HG02943 (cell line): ENCODE data around the gene COX7B2.

Experiments used
- ATAC-seq: cut with Tn5 transposase; IDR thresholded peaks from one replicate; pipeline ENCODE4 v1.9.1; 2021; ENCODE audit warnings: mild to moderate bottlenecking, low read depth, moderate library complexity; ENCODE audit not compliant: unreplicated experiment

COX7B2 gene

GRCh38 chr4:46894826-46895225, 14.2 kb downstream of the COX7B2 start:
- ATAC-seq, result no peak

- no peak for ATAC-seq
These were observed 19.0 kb downstream of the COX7B2 start for GRCh38 chr4:46890056-46890455.

GRCh38 chr4:46889410-46889809, 19.6 kb downstream of the COX7B2 start:
- ATAC-seq, result no peak

- ATAC-seq, result no peak
These were observed 22.3 kb downstream of the COX7B2 start for GRCh38 chr4:46886711-46887110.

GRCh38 chr4:46878641-46879040, 30.4 kb downstream of the COX7B2 start:
- no peak for ATAC-seq

GRCh38 chr4:46874811-46875210, 34.2 kb downstream of the COX7B2 start:
- no peak for ATAC-seq

GRCh38 chr4:46870411-46870810, 38.6 kb downstream of the COX7B2 start:
- no peak for ATAC-seq

GRCh38 chr4:46856333-46856732, 52.7 kb downstream of the COX7B2 start:
- ATAC-seq, result no peak

- ATAC-seq, result no peak
These were observed 56.2 kb downstream of the COX7B2 start for GRCh38 chr4:46852800-46853199.

- ATAC-seq, result no peak
These were observed 59.0 kb downstream of the COX7B2 start for GRCh38 chr4:46850026-46850425.

GRCh38 chr4:46844325-46844917, 64.6 kb downstream of the COX7B2 start:
- ATAC-seq, result no peak

- ATAC-seq, result no peak
These were observed 69.9 kb downstream of the COX7B2 start for GRCh38 chr4:46839128-46839527.

GRCh38 chr4:46837639-46838038, 71.4 kb downstream of the COX7B2 start:
- no peak for ATAC-seq

- ATAC-seq, result no peak
These were observed 72.5 kb downstream of the COX7B2 start for GRCh38 chr4:46836584-46836983.

GRCh38 chr4:46830971-46831454, 78.0 kb downstream of the COX7B2 start:
- ATAC-seq, result no peak

- no peak for ATAC-seq
These were observed 88.9 kb downstream of the COX7B2 start for GRCh38 chr4:46820154-46820553.

GRCh38 chr4:46819095-46819494, 90.0 kb downstream of the COX7B2 start:
- no peak for ATAC-seq

- ATAC-seq, result no peak
These were observed 90.4 kb downstream of the COX7B2 start for GRCh38 chr4:46818604-46819003.

- ATAC-seq, result no peak
These were observed 91.2 kb downstream of the COX7B2 start for GRCh38 chr4:46817806-46818205.

GRCh38 chr4:46804781-46805413, 104.1 kb downstream of the COX7B2 start:
- ATAC-seq, result no peak

- no peak for ATAC-seq
These were observed 116.0 kb downstream of the COX7B2 start for GRCh38 chr4:46793036-46793435.

GRCh38 chr4:46781434-46782092, 127.5 kb downstream of the COX7B2 start:
- ATAC-seq, result no peak
